NCI-H345 treated with DMSO at 0.1 percent for 48 hours (cell line): ENCODE results near the gene GH1.

Experiments used
- DNase-seq: peaks from one replicate; lab custom pipeline; 2025; ENCODE audit not compliant: unreplicated experiment; lab: John Stamatoyannopoulos, UW

Gene GH1

GRCh38 chr17:63945784-63946439 is 27.3 kb upstream of the GH1 start:
- no peak for DNase-seq

- no peak for DNase-seq
These were observed 26.3 kb upstream of the GH1 start for GRCh38 chr17:63944736-63945499.

GRCh38 chr17:63943745-63944144 is 25.1 kb upstream of the GH1 start:
- DNase-seq, result no peak

- DNase-seq, result no peak
These were observed 23.8 kb upstream of the GH1 start for GRCh38 chr17:63942309-63942985.

GRCh38 chr17:63941751-63942150 is 23.1 kb upstream of the GH1 start:
- no peak for DNase-seq

DNA sequence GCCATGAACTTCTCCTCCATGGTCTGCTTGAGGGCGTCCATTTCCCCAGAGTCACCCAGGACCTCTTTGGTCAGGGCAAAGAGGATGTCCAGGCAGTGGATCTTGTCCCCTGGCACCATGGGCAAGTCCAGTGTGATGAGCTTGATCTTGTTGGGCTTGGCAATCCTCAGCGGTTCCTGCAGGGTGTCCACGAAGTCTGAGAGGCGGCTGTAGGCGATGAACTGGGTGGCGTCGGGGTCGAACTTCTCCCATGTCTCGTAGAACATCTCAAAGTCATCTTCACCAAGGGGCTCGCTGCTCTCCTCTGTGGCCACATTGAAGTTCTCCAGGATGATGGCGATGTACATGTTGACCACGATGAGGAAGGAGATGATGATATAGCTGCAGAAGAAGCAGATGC is 22.5 kb upstream of the GH1 start:
- no peak for DNase-seq

DNA sequence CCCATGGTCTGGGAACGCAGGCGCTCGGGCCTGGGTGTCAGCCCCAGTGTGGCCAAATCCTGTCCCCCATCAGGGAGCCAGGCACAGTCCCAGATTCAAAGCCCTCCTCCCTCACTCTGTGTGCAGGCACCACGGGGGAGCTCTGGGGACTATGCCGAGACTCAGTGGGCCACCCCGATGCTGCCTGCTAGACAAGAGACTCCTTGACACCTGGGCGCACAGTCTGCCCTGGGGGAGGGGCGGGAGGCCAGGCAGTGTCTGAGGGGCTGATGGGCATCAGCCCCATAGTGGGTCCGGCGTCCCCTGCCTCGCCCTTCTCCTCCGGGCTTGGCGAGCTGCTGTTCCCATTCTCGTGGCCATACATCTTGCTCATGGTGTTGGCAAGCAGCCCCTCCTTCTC is 21.9 kb upstream of the GH1 start:
- DNase-seq, result no peak

DNA sequence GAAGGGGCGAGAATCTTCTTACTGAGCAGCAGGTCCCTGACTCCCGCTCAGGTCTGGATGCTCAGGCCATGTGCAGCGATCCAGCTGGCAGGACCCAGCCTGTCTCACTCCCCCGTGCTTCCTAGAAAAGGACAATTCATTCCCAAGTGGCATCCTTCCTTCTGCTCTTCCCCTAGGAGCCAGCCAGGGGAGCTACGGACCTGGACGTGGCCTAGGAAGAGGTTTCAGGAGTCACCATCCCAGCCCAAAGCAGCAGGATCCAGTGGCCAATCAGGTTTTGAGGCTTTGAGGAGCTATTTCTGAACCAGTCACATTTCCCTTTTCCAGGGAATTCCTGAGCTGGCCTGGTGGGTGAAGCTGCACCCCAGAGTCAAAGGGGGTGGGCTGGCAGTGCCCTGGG is 21.2 kb upstream of the GH1 start:
- DNase-seq, result no peak

- no peak for DNase-seq
These were observed 20.8 kb upstream of the GH1 start for GRCh38 chr17:63939401-63939800.

GRCh38 chr17:63937920-63938319 is 19.3 kb upstream of the GH1 start:
- DNase-seq, result no peak

- no peak for DNase-seq
These were observed 18.7 kb upstream of the GH1 start for GRCh38 chr17:63937319-63937718.

- no peak for DNase-seq
These were observed 15.8 kb upstream of the GH1 start for GRCh38 chr17:63934183-63935112.

DNA sequence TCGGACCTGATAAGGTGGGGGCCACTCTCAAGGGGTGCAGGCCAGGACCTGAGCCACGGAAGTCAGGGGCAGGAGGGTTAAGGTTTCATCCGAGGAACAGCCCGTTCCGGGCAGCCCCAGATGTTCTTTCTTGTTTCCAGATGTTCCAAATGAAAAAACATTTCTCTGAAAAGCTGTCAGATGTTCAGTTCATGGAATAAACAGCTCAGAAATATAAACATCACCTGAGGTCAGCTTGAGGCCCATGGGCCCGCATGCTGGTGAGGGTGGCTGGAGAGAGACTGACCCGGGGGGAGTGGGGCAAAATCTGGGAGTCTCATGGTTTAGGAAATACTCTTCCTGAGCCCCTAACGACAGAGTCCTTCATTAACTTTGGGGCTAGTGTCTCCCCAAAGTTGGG is 15.0 kb upstream of the GH1 start:
- no peak for DNase-seq

DNA sequence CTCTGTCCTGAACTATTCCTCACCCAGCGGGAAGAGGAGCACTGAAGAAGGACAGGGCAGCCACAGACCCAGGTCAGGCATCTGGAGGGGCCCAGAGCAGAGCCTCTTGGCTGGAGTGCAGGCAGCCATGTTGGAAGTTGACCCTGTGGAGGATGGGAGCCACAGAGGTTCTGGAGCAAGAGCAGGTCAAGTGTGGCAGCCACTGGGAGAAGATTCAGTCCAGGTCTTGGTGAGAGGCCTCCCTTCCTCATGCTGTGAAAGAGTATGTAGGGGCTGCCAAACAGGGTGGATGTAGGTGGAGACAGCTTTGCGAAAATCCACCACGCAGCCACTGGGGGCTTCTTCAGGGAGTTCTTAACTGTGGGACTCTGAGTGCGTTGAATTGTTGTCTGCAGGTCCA is 14.1 kb upstream of the GH1 start:
- no peak for DNase-seq

DNA sequence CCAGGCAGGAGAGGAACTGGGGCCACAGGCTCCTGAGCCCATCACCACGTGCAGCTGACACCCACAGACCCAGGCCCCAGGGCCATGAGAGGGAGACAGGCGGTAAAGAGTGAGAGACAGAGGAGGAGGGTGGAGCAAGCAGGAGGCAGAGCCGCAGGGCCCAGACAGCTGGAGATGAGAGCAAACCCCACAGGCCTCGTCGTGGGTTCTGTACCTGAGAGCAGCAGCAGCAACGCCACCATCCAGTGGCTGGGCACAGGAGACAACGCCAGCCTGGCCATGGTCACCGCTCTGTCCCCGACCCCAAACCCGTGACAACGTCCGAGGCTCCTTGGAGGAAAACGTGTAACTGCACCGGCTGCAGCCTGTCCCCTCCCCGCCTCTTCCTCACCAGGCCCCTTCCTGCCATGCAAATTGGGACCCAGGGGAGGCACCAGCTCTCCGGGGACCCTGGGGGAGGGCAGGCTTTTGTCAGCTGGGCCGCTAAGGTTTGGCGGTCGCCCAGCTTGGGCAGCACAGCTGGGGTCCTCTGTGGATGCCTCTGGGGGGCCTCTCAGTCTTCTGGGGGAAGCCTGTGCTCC is 13.4 kb upstream of the GH1 start, which contains the start of gene CD79B:
Gene CD79B, minus strand, starts transcription at position 351 of the 581 bp plus-strand sequence. Its CDS starts 70 bp downstream, at position 281.
- DNase-seq, result no peak

GRCh38 chr17:63930951-63931575 is 12.4 kb upstream of the GH1 start:
- DNase-seq, result no peak

DNA sequence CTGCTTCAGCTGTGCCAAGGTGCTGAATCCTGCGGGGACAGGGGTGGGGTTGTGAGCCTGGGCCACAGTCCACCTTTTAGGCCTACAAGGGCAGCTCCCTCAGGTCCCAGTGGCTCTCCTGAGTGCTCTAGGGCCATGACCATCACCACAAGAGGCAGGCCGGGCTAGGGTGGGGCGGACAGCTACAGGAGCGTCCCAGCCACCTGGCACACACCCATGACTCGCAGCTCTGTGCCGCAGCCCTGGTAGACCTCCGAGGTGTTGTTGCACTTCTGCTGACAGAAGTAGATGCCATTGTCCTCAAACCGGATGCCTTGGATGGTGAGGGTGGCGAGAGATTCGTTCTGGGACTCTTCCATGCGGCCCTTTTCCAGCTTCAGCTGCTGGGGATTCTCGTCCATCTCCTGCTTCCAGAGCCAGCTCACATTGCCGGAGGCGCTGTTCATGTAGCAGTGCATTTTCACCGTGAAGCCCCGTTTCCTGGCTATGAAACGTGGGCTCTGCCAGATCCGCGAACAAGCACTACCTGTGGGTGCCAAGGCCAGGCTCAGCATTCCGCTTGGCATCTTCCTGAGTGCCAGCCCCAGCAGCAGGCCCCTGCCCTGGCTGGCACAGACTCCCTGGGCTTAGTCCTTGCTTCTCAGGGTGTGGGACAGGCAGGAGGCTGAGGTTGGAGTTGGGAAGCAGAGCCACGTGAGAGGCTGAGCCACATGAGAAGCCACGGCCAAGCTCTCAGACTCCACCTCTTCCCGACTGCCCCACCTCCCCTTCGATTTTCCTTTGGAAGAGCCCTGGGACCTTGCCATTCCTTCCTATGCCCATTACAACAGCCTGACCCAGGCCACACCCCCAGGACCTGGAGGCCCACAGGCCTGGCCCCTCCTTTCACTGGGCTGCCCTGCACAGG is 11.5 kb upstream of the GH1 start:
- DNase-seq, result no peak

- DNase-seq, result no peak
These were observed 10.5 kb upstream of the GH1 start for GRCh38 chr17:63928966-63929695.
